DMS79 (cell line): ENCODE results near the gene HNRNPCL1.
"Not testable (repeated sequence)": the region's sequence is repeated elsewhere in the genome, so short reads cannot be mapped to it uniquely, and the experiment has no call there.

Source experiments
- DNase-seq: peaks from one replicate; lab custom pipeline; 2025; lab: John Stamatoyannopoulos, UW

Gene HNRNPCL1

GRCh38 chr1:12848620-12849019 is at the start of gene HNRNPCL1:
Gene HNRNPCL1 (minus strand): TSS chr1:12848720. CDS start chr1:12848289, 431 bp downstream.
- DNase-seq, result not testable (repeated sequence)

GRCh38 chr1:12898170-12898569 is 49.6 kb upstream of the HNRNPCL1 start, which contains the start of gene PRAMEF10:
Gene PRAMEF10 (minus strand): TSS chr1:12898270. CDS start chr1:12895847, 2,423 bp downstream.
- not testable (repeated sequence) for DNase-seq

DNA sequence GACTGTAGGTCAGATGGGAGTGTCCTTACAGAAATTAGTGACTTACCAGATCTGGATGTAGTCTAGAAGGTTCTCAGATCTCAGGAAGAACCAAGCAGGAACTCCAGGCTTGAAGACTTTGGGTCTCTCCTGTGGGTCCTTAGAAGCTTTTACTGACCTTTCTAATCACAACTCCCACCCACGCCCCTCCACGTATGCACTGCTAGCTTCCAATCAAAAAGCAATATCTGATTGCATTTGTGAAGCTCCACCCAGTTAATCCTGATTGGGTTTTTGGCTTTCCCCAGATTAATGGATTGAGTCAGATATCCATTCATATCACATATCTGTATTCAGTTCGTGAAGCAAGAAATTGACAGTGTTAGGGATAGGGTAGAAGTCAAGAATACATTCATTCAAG is 37.6 kb upstream of the HNRNPCL1 start, which contains the start of gene PRAMEF4:
Gene PRAMEF4, minus strand, starts transcription at position 101 of the 400 bp plus-strand sequence. CDS start 2,807 bp downstream, outside the sequence.
- not testable (repeated sequence) for DNase-seq

DNA sequence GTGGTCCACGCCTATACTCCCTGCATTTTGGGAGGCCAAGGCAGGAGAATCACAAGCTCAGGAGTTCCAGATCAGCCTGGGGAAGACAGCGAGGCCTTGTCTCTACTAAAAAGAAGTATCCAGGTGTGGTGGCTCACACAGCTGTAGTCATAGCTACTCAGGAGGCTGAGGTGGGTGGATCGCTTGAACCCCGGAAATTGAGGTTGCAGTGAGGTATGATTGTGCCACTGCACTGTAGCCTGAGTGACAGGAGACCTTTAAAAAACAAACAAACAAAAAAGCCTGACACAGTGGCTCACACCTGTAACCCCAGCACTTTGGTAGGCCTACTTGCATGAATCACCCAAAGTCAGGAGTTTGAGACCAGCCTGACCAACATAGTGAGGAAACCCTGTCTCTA is 29.9 kb upstream of the HNRNPCL1 start:
- DNase-seq, result not testable (repeated sequence)

GRCh38 chr1:12863131-12863880 is 14.8 kb upstream of the HNRNPCL1 start:
- DNase-seq, result not testable (repeated sequence)

DNA sequence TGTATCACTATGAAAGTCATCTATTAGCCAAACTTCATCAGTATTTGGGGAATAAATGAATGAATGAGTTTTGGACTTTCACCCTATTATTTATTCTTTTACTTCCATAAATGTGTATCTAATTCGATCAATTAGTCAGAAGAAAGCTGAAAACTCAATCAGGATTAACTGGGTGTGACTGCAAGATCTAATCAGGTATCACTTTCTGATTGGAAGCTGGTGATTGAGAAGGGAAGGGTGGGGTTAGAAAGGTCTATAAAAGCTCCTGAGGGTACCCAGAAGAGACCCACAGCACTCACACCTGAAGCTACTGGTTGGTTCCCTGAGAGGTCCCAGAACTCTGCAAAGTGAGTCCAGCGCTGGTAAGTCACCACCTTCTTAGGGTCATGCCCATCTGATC is 8.3 kb upstream of the HNRNPCL1 start, which contains the start of gene PRAMEF2:
Gene PRAMEF2, plus strand, starts transcription at position 301 of the 400 bp plus-strand sequence. CDS start 1,924 bp downstream, outside the sequence.
- not testable (repeated sequence) for DNase-seq

GRCh38 chr1:12851779-12852178 is 3.3 kb upstream of the HNRNPCL1 start:
- DNase-seq, result no peak

GRCh38 chr1:12833251-12833650 is 15.3 kb downstream of the HNRNPCL1 start:
- not testable (repeated sequence) for DNase-seq

DNA sequence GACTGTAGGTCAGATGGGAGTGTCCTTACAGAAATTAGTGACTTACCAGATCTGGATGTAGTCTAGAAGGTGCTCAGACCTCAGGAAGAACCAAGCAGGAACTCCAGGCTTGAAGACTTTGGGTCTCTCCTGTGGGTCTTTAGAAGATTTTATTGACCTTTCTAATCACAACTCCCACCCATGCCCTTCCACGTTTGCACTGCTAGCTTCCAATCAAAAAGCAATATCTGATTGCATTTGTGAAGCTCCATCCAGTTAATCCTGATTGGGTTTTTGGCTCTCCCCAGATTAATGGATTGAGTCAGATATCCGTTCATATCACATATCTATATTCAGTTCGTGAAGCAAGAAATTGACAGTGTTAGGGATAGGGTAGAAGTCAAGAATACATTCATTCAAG is 17.2 kb downstream of the HNRNPCL1 start, which contains the start of gene PRAMEF11:
Gene PRAMEF11, minus strand, starts transcription at position 101 of the 400 bp plus-strand sequence. CDS start 2,621 bp downstream, outside the sequence.
- not testable (repeated sequence) for DNase-seq

- DNase-seq, result not testable (repeated sequence)
Measured at GRCh38 chr1:12819061-12819460, 29.5 kb downstream of the HNRNPCL1 start.

DNA sequence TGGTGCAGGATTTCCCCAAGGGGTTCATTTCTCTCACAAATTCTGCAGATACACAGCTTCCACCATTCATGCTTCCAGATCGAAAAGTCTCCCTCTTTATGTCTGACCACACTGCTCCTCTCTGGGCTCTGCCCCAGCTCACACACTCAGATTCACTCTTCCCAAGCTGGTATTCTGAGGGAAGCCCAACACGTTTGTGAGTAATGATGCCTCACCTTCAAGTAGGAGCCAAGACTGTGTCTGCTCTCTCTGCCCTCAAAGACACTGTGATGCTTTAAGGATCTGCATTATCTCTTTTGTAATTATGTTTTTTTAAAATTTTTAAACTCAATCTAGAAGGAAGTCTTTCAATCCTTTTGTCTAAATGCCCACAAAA is 37.1 kb downstream of the HNRNPCL1 start:
- no peak for DNase-seq

DNA sequence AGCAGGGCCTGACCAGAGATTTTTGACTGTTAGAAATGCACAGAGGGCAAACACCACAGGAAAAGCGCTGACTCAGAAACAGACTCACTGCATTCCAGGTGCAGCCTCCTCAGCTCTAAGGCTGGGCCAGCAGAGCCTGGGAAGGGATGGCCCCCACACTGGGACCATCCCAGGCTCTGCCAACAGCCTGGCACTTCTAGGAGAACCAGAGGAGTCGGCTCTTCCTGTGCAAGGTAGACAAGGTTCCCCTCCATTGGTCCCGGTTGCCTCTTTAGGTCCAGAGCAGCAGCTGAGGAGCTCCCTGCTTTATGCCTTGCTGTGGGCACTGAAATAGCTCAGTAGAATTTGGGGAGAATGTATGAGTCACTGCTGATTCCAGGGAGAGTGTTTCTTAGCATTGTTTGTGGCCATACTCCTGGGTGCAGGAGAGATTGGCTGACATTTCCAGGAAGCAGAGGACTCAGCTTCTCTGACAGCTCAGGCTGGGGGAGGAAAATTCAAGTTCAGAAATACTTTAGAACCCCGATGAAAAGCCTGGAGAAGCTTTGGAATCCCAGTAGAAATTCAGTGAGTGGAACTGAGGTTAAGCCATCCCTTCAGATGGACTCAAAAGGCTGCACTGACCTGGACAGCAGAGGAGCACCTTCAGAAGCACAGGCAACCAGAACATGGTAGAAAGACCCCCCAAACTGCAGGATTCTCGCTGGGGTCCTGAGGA is 37.7 kb downstream of the HNRNPCL1 start:
- no peak for DNase-seq

DNA sequence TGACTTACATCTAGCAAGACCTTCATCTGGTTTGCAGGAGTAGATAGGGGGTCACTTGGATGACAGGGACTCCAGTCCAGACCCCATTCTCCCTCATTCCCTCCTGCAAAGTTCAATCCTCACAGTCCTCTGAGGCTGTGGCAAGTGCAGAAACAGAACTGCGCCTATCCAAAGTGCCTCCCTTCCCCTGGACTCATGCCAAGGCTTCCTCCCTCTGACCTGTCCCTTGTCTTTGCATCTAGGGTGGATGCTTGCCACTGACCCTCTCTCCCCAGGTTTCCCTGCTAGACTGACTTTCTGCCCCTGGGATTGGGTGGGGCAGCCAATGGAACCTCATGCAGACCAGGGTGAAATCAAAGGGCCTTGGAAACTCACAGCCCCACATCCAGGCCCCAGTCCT is 38.6 kb downstream of the HNRNPCL1 start:
- DNase-seq, result no peak

DNA sequence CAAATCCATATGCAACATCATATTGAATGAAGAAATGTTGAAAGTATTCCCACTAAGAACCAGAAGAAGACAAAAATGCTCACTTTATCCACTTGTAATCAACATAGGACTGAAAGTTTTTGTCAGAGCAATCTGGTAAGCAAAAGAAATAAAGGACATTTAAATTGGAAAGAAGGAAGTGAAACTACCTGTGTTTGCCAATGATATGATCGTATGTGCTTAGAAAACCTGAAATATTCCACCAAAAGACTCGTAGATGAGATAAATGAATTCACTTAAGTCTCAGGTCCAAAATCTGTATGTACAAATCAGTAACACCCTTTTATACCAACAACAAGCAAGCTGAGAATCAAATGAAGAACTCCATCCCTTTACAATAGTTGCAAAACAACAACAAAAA is 48.8 kb downstream of the HNRNPCL1 start:
- no peak for DNase-seq

DNA sequence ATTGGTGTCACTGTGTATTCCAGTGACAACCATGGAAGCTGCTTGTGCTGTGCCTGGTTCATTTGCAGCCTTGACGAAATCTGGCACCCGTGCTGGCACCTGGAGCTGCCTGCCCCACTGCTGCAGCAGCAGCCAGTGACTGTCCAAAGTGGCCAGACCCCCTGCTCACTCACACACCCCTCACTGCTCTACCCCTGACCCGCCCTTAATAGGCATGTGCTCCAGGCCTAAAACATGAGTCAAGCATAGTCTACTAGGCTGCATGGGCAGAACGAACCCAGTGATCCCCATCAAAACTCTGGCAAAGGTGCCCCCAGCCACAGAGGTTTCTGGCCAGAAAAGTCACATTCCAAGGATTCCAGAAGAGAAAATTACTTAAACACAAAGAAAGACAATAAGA is 49.6 kb downstream of the HNRNPCL1 start:
- no peak for DNase-seq
